Measurements from ENCODE around the gene LRFN2.

Gene LRFN2

DNA sequence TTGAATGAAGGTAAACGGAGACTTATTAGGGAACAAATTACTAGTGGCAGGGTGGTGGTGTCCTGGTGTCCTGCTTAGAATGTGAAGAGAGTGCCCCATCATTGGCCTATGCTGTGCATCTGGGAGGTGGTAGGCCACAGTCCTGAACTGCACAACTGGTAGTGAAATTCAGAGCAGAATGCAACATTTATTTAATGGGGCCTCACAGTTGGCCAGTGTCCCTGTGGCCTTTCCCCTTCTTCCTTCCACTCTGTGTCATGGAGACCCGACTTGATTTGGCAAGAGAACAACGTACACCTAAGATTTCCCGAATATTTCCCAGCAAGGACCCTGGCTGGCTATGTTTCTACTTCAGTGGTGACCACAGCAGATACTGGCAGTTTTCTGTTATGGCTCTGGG lies 206.9 kb downstream of the LRFN2 start:
- TF ChIP-seq, protein P1, sequence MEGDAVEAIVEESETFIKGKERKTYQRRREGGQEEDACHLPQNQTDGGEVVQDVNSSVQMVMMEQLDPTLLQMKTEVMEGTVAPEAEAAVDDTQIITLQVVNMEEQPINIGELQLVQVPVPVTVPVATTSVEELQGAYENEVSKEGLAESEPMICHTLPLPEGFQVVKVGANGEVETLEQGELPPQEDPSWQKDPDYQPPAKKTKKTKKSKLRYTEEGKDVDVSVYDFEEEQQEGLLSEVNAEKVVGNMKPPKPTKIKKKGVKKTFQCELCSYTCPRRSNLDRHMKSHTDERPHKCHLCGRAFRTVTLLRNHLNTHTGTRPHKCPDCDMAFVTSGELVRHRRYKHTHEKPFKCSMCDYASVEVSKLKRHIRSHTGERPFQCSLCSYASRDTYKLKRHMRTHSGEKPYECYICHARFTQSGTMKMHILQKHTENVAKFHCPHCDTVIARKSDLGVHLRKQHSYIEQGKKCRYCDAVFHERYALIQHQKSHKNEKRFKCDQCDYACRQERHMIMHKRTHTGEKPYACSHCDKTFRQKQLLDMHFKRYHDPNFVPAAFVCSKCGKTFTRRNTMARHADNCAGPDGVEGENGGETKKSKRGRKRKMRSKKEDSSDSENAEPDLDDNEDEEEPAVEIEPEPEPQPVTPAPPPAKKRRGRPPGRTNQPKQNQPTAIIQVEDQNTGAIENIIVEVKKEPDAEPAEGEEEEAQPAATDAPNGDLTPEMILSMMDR (IDR thresholded peaks at IDR 0.05; ENCODE audit: low read depth, low read length, poor library complexity, severe bottlenecking) = no peak
- TF ChIP-seq EZH2phosphoT487 (IDR thresholded peaks at IDR 0.05; ENCODE audit: borderline replicate concordance, low read length) = no peak
- H3K27ac ChIP-seq (ENCODE audit: low read depth, low read length) = no peak overlapping the region
- H3K9me2 ChIP-seq (replicated peaks; ENCODE audit: control insufficient read depth, low read length) = no peaks in the 10 kb centered on the region

GRCh38 chr6:40379811-40380210 lies 207.4 kb downstream of the LRFN2 start:
- H3K9me2 ChIP-seq (replicated peaks; ENCODE audit: control insufficient read depth, low read length) = no peaks in the 10 kb centered on the region
- no peaks in the 10 kb centered on the region for H3K4me1 ChIP-seq (ENCODE audit: control insufficient read depth, low read length)
- H3K36me3 ChIP-seq (ENCODE audit: control insufficient read depth, low read length) = no peaks in the 10 kb centered on the region
- H3K4me3 ChIP-seq (ENCODE audit: low read length) = no peak overlapping the region
- no peak overlapping the region for H3K4me2 ChIP-seq (ENCODE audit: low read length)
- no peaks in the 10 kb centered on the region for H3F3A ChIP-seq (ENCODE audit: control insufficient read depth, insufficient read depth)
- no peaks in the 10 kb centered on the region for H3K9me3 ChIP-seq (ENCODE audit: control insufficient read depth, insufficient read depth, low read length)
- H3K79me2 ChIP-seq (ENCODE audit: control insufficient read depth, low read length) = no peaks in the 10 kb centered on the region
- no peak overlapping the region for H3K27ac ChIP-seq (ENCODE audit: low read depth, low read length)
- H4K20me1 ChIP-seq (ENCODE audit: control insufficient read depth, insufficient read depth, low read depth, low read length) = no peaks in the 10 kb centered on the region
- peaks cover 2% of the 10 kb centered on the region for H3K27me3 ChIP-seq (ENCODE audit: control insufficient read depth, low read length)
- TF ChIP-seq, protein P1 (IDR thresholded peaks at IDR 0.05; ENCODE audit: low read depth, low read length, poor library complexity, severe bottlenecking) = no peak
- TF ChIP-seq EZH2phosphoT487 (IDR thresholded peaks at IDR 0.05; ENCODE audit: borderline replicate concordance, low read length) = no peak

More for the DNA sequence above, 206.9 kb downstream of the LRFN2 start:
- H3K27me3 ChIP-seq (ENCODE audit: control insufficient read depth, low read length) = peaks cover 2% of the 10 kb centered on the region
- no peaks in the 10 kb centered on the region for H3K9me3 ChIP-seq (ENCODE audit: control insufficient read depth, insufficient read depth, low read length)
- no peaks in the 10 kb centered on the region for H3K4me1 ChIP-seq (ENCODE audit: control insufficient read depth, low read length)
- no peak overlapping the region for H3K4me2 ChIP-seq (ENCODE audit: low read length)
- no peaks in the 10 kb centered on the region for H4K20me1 ChIP-seq (ENCODE audit: control insufficient read depth, insufficient read depth, low read depth, low read length)
- no peaks in the 10 kb centered on the region for H3K36me3 ChIP-seq (ENCODE audit: control insufficient read depth, low read length)
- H3F3A ChIP-seq (ENCODE audit: control insufficient read depth, insufficient read depth) = no peaks in the 10 kb centered on the region
- H3K79me2 ChIP-seq (ENCODE audit: control insufficient read depth, low read length) = no peaks in the 10 kb centered on the region
- H3K4me3 ChIP-seq (ENCODE audit: low read length) = no peak overlapping the region

GRCh38 chr6:40378725-40379074 lies 208.5 kb downstream of the LRFN2 start:
- H3K4me1 ChIP-seq (ENCODE audit: control insufficient read depth, low read length) = no peaks in the 10 kb centered on the region
- H3K27me3 ChIP-seq (ENCODE audit: control insufficient read depth, low read length) = peaks cover under 1% of the 10 kb centered on the region
- H3K27ac ChIP-seq (ENCODE audit: low read depth, low read length) = no peak overlapping the region
- no peak overlapping the region for H3K4me3 ChIP-seq (ENCODE audit: low read length)
- no peak overlapping the region for H3K4me2 ChIP-seq (ENCODE audit: low read length)
- no peak for TF ChIP-seq EZH2phosphoT487 (IDR thresholded peaks at IDR 0.05; ENCODE audit: borderline replicate concordance, low read length)
- TF ChIP-seq, protein P1 (IDR thresholded peaks at IDR 0.05; ENCODE audit: low read depth, low read length, poor library complexity, severe bottlenecking) = no peak
- H3F3A ChIP-seq (ENCODE audit: control insufficient read depth, insufficient read depth) = no peaks in the 10 kb centered on the region
- no peaks in the 10 kb centered on the region for H3K79me2 ChIP-seq (ENCODE audit: control insufficient read depth, low read length)
- H4K20me1 ChIP-seq (ENCODE audit: control insufficient read depth, insufficient read depth, low read depth, low read length) = no peaks in the 10 kb centered on the region
- no peaks in the 10 kb centered on the region; the same call in 1 of the 2 replicates for H3K9me2 ChIP-seq (replicated peaks; ENCODE audit: control insufficient read depth, low read length)
- H3K9me3 ChIP-seq (ENCODE audit: control insufficient read depth, insufficient read depth, low read length) = no peaks in the 10 kb centered on the region
- H3K36me3 ChIP-seq (ENCODE audit: control insufficient read depth, low read length) = no peaks in the 10 kb centered on the region
